ENCODE results near the gene PON1. TPM values are rescaled to one million over a fixed set of nuclear protein-coding genes. Genes with fewer than 3 reads are reported as not detected.

PON1 gene
- total RNA-seq, 4 donors from 2014 or later, result 0.31 TPM; not detected in 3

DNA sequence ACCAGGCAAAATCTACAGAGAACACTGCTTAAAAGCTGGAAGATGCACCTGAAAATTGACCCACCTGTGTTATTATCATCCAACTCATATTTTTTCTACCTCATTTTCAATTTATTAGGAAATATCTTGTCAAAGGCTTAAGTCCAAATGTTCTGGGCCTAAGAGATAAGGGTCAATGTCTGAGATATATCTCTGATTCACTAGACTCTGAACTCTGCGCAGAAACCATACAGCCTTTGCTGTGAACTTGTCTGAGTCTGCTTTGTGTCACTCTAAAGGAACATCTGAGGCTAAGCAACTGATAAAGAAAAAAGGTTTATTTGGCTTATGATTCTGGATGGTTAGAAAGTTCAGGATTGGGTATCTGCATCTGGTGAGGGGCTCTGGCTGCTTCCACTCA is 3.7 kb downstream of the PON1 start:
- intact Hi-C loops (cut with DNase I; ENCODE audit: low total_unique reads), result no loop called here
- Histone ChIP-seq H3K27ac (no peak overlapping the region), H3K27me3 (no peaks in the 10 kb centered on the region), H3K4me3 (no peak overlapping the region), H3K4me1 (no peaks in the 10 kb centered on the region), H3K36me3 (no peaks in the 10 kb centered on the region), H3K9me3 (no peaks in the 10 kb centered on the region)
- TF ChIP-seq, protein P1, sequence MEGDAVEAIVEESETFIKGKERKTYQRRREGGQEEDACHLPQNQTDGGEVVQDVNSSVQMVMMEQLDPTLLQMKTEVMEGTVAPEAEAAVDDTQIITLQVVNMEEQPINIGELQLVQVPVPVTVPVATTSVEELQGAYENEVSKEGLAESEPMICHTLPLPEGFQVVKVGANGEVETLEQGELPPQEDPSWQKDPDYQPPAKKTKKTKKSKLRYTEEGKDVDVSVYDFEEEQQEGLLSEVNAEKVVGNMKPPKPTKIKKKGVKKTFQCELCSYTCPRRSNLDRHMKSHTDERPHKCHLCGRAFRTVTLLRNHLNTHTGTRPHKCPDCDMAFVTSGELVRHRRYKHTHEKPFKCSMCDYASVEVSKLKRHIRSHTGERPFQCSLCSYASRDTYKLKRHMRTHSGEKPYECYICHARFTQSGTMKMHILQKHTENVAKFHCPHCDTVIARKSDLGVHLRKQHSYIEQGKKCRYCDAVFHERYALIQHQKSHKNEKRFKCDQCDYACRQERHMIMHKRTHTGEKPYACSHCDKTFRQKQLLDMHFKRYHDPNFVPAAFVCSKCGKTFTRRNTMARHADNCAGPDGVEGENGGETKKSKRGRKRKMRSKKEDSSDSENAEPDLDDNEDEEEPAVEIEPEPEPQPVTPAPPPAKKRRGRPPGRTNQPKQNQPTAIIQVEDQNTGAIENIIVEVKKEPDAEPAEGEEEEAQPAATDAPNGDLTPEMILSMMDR (IDR thresholded peaks at IDR 0.05 in 4 of 5, conservative IDR thresholded peaks at IDR 0.05 in 1 of 5), result no peak
- no peak for ATAC-seq
- no peak for DNase-seq
- in situ Hi-C loops (cut with MboI; ENCODE audit: low sequenced_read_pairs in 4 of 4), result no loop called here

DNA sequence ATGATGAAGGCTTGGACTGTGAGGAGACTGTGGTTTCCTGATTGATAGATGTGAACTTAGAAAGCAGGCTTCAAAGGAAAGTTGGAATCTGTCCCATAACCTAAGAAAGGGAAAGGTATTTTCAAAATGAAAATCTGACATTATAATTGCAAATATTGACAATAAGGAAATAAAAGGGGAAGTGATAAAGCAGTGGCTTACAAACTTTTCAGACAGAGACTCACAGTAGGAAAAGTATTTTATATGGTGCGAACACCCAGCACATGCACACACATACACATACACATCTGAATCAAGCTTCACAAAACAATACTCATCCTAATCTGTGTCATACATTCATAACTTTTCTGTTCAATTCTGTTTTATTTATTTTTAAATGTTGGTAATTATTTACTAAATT is 4.8 kb downstream of the PON1 start:
- in situ Hi-C loops (cut with MboI; ENCODE audit: low sequenced_read_pairs in 4 of 4), result no loop called here

DNA sequence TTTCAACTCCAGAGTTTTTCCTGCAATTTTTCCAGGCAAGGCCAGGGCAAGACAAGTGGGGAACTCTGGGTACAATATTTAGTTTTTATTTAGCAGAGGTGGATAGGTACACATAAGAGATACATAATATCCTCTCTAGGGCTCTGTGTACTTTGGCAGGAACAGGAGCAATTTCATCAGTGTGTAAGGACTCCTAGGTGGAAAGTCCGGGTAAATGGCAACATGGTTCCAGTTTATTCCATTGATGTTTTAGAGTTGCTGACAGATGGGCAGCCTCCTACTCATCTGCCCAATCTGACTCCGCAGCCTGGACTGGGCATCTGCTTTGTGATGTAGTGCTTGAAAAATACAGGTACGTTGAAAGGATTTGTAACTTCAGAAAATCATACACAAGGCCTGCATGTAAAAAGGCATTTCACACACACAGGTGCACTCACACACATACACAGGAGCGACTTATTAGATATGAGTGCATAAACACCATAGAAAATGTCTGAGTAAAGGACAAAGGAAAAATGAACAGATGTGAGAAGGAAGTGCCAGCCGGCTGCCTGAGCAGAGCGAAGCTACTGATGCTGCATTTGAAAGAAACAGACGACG is 5.7 kb downstream of the PON1 start:
- in situ Hi-C loops (cut with MboI; ENCODE audit: low sequenced_read_pairs in 4 of 4), result no loop called here
- Histone ChIP-seq H3K9me3 (no peaks in the 10 kb centered on the region), H3K4me3 (no peak overlapping the region), H3K4me1 (no peaks in the 10 kb centered on the region), H3K27me3 (no peaks in the 10 kb centered on the region), H3K36me3 (no peaks in the 10 kb centered on the region), H3K27ac (no peak overlapping the region)
- DNase-seq (no peak), ATAC-seq (no peak)
- intact Hi-C loops (cut with DNase I; ENCODE audit: low total_unique reads), result no loop called here
- TF ChIP-seq POLR2A (IDR thresholded peaks at IDR 0.05), result no peak
- TF ChIP-seq, protein P1 (IDR thresholded peaks at IDR 0.05 in 4 of 5, conservative IDR thresholded peaks at IDR 0.05 in 1 of 5), result no peak

More for the DNA sequence above, 4.8 kb downstream of the PON1 start:
- Histone ChIP-seq H3K9me3 (no peaks in the 10 kb centered on the region), H3K36me3 (no peaks in the 10 kb centered on the region), H3K27me3 (no peaks in the 10 kb centered on the region), H3K27ac (no peak overlapping the region), H3K4me3 (no peak overlapping the region), H3K4me1 (no peaks in the 10 kb centered on the region)
- ATAC-seq, result no peak
- TF ChIP-seq, protein P1 (IDR thresholded peaks at IDR 0.05 in 4 of 5, conservative IDR thresholded peaks at IDR 0.05 in 1 of 5), result no peak
- TF ChIP-seq POLR2A (IDR thresholded peaks at IDR 0.05), result no peak
- no peak for DNase-seq
- intact Hi-C loops (cut with DNase I; ENCODE audit: low total_unique reads), result no loop called here

DNA sequence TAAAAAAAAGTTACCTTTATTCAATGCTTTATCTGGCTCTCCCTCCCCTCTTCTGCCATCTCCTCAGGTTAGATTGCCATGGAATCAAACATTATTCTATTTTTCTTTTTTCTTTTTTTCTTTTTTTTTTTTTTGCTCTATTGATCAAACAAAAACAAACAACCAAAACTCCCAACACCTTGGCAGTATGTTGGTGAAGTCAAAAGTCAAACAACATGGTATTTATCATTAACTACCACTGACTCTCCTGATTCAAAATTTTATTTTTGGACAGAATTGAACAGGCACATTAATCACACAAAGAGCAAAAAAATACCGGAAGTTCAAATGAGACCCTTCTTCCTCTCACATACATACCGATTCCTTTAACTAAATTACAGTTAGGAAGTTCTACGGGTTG is 6.4 kb downstream of the PON1 start:
- Histone ChIP-seq H3K27ac (no peak overlapping the region), H3K9me3 (no peaks in the 10 kb centered on the region), H3K4me1 (no peaks in the 10 kb centered on the region), H3K27me3 (no peaks in the 10 kb centered on the region), H3K4me3 (no peak overlapping the region), H3K36me3 (no peaks in the 10 kb centered on the region)
- TF ChIP-seq POLR2A (IDR thresholded peaks at IDR 0.05), result no peak
- TF ChIP-seq, protein P1 (IDR thresholded peaks at IDR 0.05 in 4 of 5, conservative IDR thresholded peaks at IDR 0.05 in 1 of 5), result no peak
- intact Hi-C loops (cut with DNase I; ENCODE audit: low total_unique reads) (no loop called here), in situ Hi-C loops (cut with MboI; ENCODE audit: low sequenced_read_pairs in 4 of 4) (no loop called here)
- DNase-seq, result no peak
- no peak for ATAC-seq

DNA sequence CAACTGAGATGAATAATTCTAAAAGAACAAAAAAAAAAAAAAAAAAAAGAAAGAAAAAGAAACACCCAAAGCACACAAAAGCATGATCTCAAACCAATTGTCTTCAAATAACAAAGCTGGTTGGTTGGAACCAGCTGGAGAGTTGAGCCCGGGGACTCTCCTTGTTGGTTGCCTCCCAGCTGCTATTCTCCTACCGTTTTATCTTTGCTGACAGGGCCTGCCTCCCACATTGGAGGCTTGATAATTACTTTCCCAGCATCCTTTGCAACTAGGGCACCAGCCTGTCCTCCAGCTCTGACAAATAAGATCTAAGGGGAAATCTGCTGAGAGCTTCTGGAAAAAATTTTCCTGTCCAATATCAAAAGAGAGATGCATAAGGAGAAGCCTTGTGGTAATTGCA is 6.8 kb downstream of the PON1 start:
- in situ Hi-C loops (cut with MboI; ENCODE audit: low sequenced_read_pairs in 4 of 4), result no loop called here
- no peak overlapping the region for H3K4me3 ChIP-seq
- H3K27ac ChIP-seq, result no peak overlapping the region
- no peaks in the 10 kb centered on the region for H3K27me3 ChIP-seq
- no peaks in the 10 kb centered on the region for H3K9me3 ChIP-seq
- no peaks in the 10 kb centered on the region for H3K4me1 ChIP-seq
- DNase-seq, result no peak
- intact Hi-C loops (cut with DNase I; ENCODE audit: low total_unique reads), result no loop called here
- no peak for ATAC-seq
- no peaks in the 10 kb centered on the region for H3K36me3 ChIP-seq
- TF ChIP-seq, protein P1 (IDR thresholded peaks at IDR 0.05 in 4 of 5, conservative IDR thresholded peaks at IDR 0.05 in 1 of 5), result no peak
- TF ChIP-seq POLR2A (IDR thresholded peaks at IDR 0.05), result no peak

Measured in gastrocnemius medialis (tissue), 4 donors.